BJ (cell line): Measurements from ENCODE around the gene CBY1. TPM values are rescaled to one million over a fixed set of nuclear protein-coding genes. Genes with fewer than 3 reads are reported as not detected.

Experiments used
- CTCF ChIA-PET: fragments of 350-600 bp; formaldehyde crosslinking; extraction: SDS; loops from one replicate; lab custom pipeline; 2021; ENCODE audit warnings: antibody characterized with exemption, inconsistent platforms; lab: Yijun Ruan, JAX
- POLR2A ChIA-PET: fragments of 300-600 bp; sonication (Branson Sonifier 250); formaldehyde crosslinking; extraction: SDS; loops from one replicate; lab custom pipeline; 2021; ENCODE audit warnings: antibody characterized with exemption; lab: Charles Lee
- DNase-seq: peaks from one replicate; pipeline ENCODE4 v3.0.0-alpha.2; 2011; ENCODE audit warnings: low read depth
- H3K27me3 ChIP-seq: 2 replicates; pipeline ENCODE4 v1.6.0; 2011; ENCODE audit warnings: low read length; ENCODE audit not compliant: control insufficient read depth, insufficient read depth
- H3K36me3 ChIP-seq: 2 replicates; pipeline ENCODE4 v1.5.1; 2011; ENCODE audit warnings: low read length; ENCODE audit not compliant: control insufficient read depth, insufficient read depth
- H3K4me3 ChIP-seq: 2 replicates; pipeline ENCODE4 v1.5.1; 2011; ENCODE audit warnings: low read depth, mild to moderate bottlenecking, control low read depth, low read length
- CTCF ChIP-seq: IDR thresholded peaks from 2 replicates; pipeline ENCODE4 v1.5.1; 2011; ENCODE audit warnings: low read depth, mild to moderate bottlenecking, control low read depth, inconsistent platforms, low read length, moderate library complexity; ENCODE audit not compliant: insufficient read depth
- polyA plus RNA-seq: library from polyadenylated mRNA; depleted of rRNA; stranded (reverse); fragments of >200 nt; gene quantifications from 2 replicates; pipeline ENCODE4 v1.2.3, GENCODE V29; 2011

The CBY1 gene
- polyA plus RNA-seq, 1 experiment, result 38.1 TPM

GRCh38 chr22:38618682-38619081 is 37.8 kb upstream of the CBY1 start:
- Histone ChIP-seq H3K27me3 (no peaks in the 10 kb centered on the region), H3K36me3 (no peaks in the 10 kb centered on the region), H3K4me3 (no peak overlapping the region)
- DNase-seq, result no peak
- POLR2A ChIA-PET, result no interaction called here
- TF ChIP-seq CTCF, result no peak
- CTCF ChIA-PET, result no interaction called here

GRCh38 chr22:38623351-38623750 is 33.1 kb upstream of the CBY1 start:
- H3K36me3 ChIP-seq, result no peaks in the 10 kb centered on the region
- DNase-seq, result no peak
- H3K4me3 ChIP-seq, result no peak overlapping the region
- TF ChIP-seq CTCF, result no peak
- ChIA-PET POLR2A (no interaction called here), CTCF (interaction anchor here (0.8 to 1.1 kb wide), 2 partner anchors 15 to 33 kb away, joined by 3 read pairs; no protein-coding TSS in a partner anchor)
- no peaks in the 10 kb centered on the region for H3K27me3 ChIP-seq

- ChIA-PET POLR2A (no interaction called here), CTCF (no interaction called here)
- DNase-seq, result no peak
- Histone ChIP-seq H3K36me3 (no peaks in the 10 kb centered on the region), H3K4me3 (no peak overlapping the region), H3K27me3 (no peaks in the 10 kb centered on the region)
- TF ChIP-seq CTCF, result no peak
Measured at GRCh38 chr22:38628444-38628843, 28.0 kb upstream of the CBY1 start.

- TF ChIP-seq CTCF, result no peak
- Histone ChIP-seq H3K27me3 (no peaks in the 10 kb centered on the region), H3K4me3 (no peak overlapping the region), H3K36me3 (no peaks in the 10 kb centered on the region)
- DNase-seq, result no peak
- CTCF ChIA-PET, result no interaction called here
- POLR2A ChIA-PET, result no interaction called here
Measured at GRCh38 chr22:38629108-38629507, 27.3 kb upstream of the CBY1 start.

GRCh38 chr22:38631724-38632123 is 24.7 kb upstream of the CBY1 start:
- H3K36me3 ChIP-seq, result no peaks in the 10 kb centered on the region
- H3K27me3 ChIP-seq, result no peaks in the 10 kb centered on the region
- H3K4me3 ChIP-seq, result no peak overlapping the region
- ChIA-PET CTCF (no interaction called here), POLR2A (no interaction called here)
- no peak for DNase-seq
- no peak for TF ChIP-seq CTCF
